HepG2 (cell line): ENCODE results near the gene KIF17. TPM values are rescaled to one million over a fixed set of nuclear protein-coding genes. Genes with fewer than 3 reads are reported as not detected.
A peak's percentile ranks its signal among the peaks of the same experiment; 100 is the strongest.

Source experiments
- ATAC-seq: fragments of 200-7000 bp; cut with Tn5 transposase; 3 replicates; pipeline ENCODE4 v1.9.1; 2020; ENCODE audit warnings: mild to moderate bottlenecking, moderate library complexity
- BruUV-seq: library from RNA; stranded (reverse); fragments of 400-500 nt; replicated peaks from 2 replicates; lab custom pipeline; 2021; lab: Mats Ljungman, UMichigan
- CTCF ChIA-PET: fragments of 300-600 bp; formaldehyde crosslinking; extraction: SDS; loops from one replicate; lab custom pipeline; 2021; ENCODE audit warnings: low total read pairs, inconsistent platforms, low intra/inter-chr PET ratio; lab: Yijun Ruan, JAX
- POLR2A ChIA-PET: fragments of 350-600 bp; sonication (Branson Sonifier 250); formaldehyde crosslinking; loops from one replicate; lab custom pipeline; 2020; ENCODE audit warnings: antibody characterized with exemption, inconsistent platforms; lab: Yijun Ruan, JAX
- DNase-seq: peaks from one replicate; pipeline ENCODE4 v3.0.0-alpha.2; 2015; ENCODE audit warnings: low spot score
- FAIRE-seq: peaks from 3 replicates; lab custom pipeline; 2011; peaks lifted over from hg19 to GRCh38; lab: Jason Lieb, UNC
- H2AFZ ChIP-seq: one replicate; pipeline ENCODE4 v1.6.1; 2011; ENCODE audit warnings: low read length, inconsistent platforms
- H3K27ac ChIP-seq: fragments of 300-600 bp; 3 replicates; pipeline ENCODE4 v1.8.0; 2011; ENCODE audit warnings: mixed run types, mild to moderate bottlenecking, mixed read lengths, low read length, inconsistent platforms; ENCODE audit not compliant: insufficient read depth; ENCODE audit errors: extremely low read length
- H3K27me3 ChIP-seq, 2 experiments: fragments of 200-600 bp in 1 of 2; 2 replicates in 1 of 2; 3 replicates in 1 of 2; pipeline versions ENCODE4 v1.6.0 to v1.8.0; 2011; ENCODE audit warnings: low read length in 2 of 2, mild to moderate bottlenecking in 2 of 2, moderate library complexity in 2 of 2, inconsistent platforms in 1 of 2; ENCODE audit not compliant: insufficient read depth in 2 of 2, control insufficient read depth in 1 of 2
- H3K36me3 ChIP-seq, 2 experiments: fragments of 200-600 bp in 1 of 2; replicated peaks in 1 of 2; 2 replicates in 1 of 2; 3 replicates in 1 of 2; pipeline versions ENCODE4 v1.5.1 to v1.8.0; 2011; ENCODE audit warnings: low read length in 2 of 2, inconsistent platforms in 1 of 2; ENCODE audit not compliant: insufficient read depth in 2 of 2, control insufficient read depth in 1 of 2
- H3K4me1 ChIP-seq: 2 replicates; pipeline ENCODE4 v1.5.1; 2012; ENCODE audit warnings: low read length, inconsistent platforms; ENCODE audit not compliant: insufficient read depth
- H3K4me2 ChIP-seq: 2 replicates; pipeline ENCODE4 v1.6.0; 2011; ENCODE audit warnings: low read depth, low read length, inconsistent platforms
- H3K4me3 ChIP-seq, 3 experiments: fragments of 200-600 bp in 1 of 3; sonication (generic), shearing (Covaris generic) in 1 of 3; replicated peaks in 1 of 3; 2 replicates each; pipeline ENCODE4 v1.5.1; 2011 to 2016; ENCODE audit warnings: low read length in 3 of 3, inconsistent platforms in 2 of 3, low read depth in 2 of 3, mild to moderate bottlenecking in 2 of 3, control low read depth in 1 of 3, mixed read lengths in 1 of 3; ENCODE audit not compliant: insufficient read depth in 1 of 3
- H3K79me2 ChIP-seq: one replicate; pipeline ENCODE4 v1.6.1; 2011; ENCODE audit warnings: low read length, inconsistent platforms; ENCODE audit not compliant: insufficient read depth
- H3K9ac ChIP-seq: 2 replicates; pipeline ENCODE4 v1.6.0; 2011; ENCODE audit warnings: mild to moderate bottlenecking, low read depth, low read length, inconsistent platforms; ENCODE audit not compliant: insufficient read depth
- H3K9me3 ChIP-seq: 2 replicates; pipeline ENCODE4 v1.5.1; 2012; ENCODE audit warnings: mild to moderate bottlenecking, low read length
- H4K20me1 ChIP-seq: 2 replicates; pipeline ENCODE4 v1.6.0; 2011; ENCODE audit warnings: inconsistent platforms, mild to moderate bottlenecking, low read length, moderate library complexity; ENCODE audit not compliant: insufficient read depth
- FOXJ3 ChIP-seq: sonication (generic); formaldehyde crosslinking; IDR thresholded peaks from 2 replicates; pipeline ENCODE4 v1.4.0; 2020; ENCODE audit warnings: missing genetic modification reagents, mild to moderate bottlenecking, borderline replicate concordance
- MEIS1 ChIP-seq: sonication (generic); formaldehyde crosslinking; IDR thresholded peaks from 2 replicates; pipeline ENCODE4 v1.9.0; 2021; ENCODE audit warnings: mild to moderate bottlenecking, missing genetic modification reagents, moderate library complexity, borderline replicate concordance
- MTERF4 ChIP-seq: sonication (generic); formaldehyde crosslinking; IDR thresholded peaks from 2 replicates; pipeline ENCODE4 v1.8.0; 2023; ENCODE audit warnings: mild to moderate bottlenecking, missing genetic modification reagents
- POLR2AphosphoS5 ChIP-seq: IDR thresholded peaks from 2 replicates; pipeline ENCODE4 v1.6.1; 2012; ENCODE audit warnings: low read depth, low read length
- SUZ12 ChIP-seq: fragments of 150-350 bp; IDR thresholded peaks from 2 replicates; pipeline ENCODE4 v1.6.1; 2014; ENCODE audit warnings: low read depth, low read length
- ZIK1 ChIP-seq: sonication (generic); formaldehyde crosslinking; IDR thresholded peaks from 2 replicates; pipeline ENCODE4 v1.5.0; 2020; ENCODE audit warnings: mild to moderate bottlenecking, low read depth, missing genetic modification reagents, borderline replicate concordance
- ZNF850 ChIP-seq: sonication (generic); formaldehyde crosslinking; conservative IDR thresholded peaks from 2 replicates; pipeline ENCODE4 v1.9.0; 2021; ENCODE audit warnings: mild to moderate bottlenecking, missing genetic modification reagents
- WGBS: methylation state at CpG from one replicate; pipeline ENCODE4 v1.1.6; 2017; ENCODE audit warnings: low lambda C conversion rate; 5-methylcytosine and 5-hydroxymethylcytosine counted together
- in situ Hi-C: cut with HindIII; loops from 2 replicates; pipeline ENCODE4 v1.10.0; 2017; ENCODE audit warnings: low pct_unique_long_range_greater_than_20kb; ENCODE audit not compliant: extremely low pct_ligation_motif_present
- intact Hi-C: fragments of 100-400 bp; cut with micrococcal nuclease; formaldehyde crosslinking; loops from one replicate; pipeline ENCODE4 v1.10.0; 2022; ENCODE audit not compliant: unreplicated experiment
- polyA plus RNA-seq, 8 experiments: library from polyadenylated mRNA; depleted of rRNA in 3 of 8; stranded (reverse) in 7 of 8; unstranded in 1 of 8; fragments of >200 nt; fragmentation: Illumina TruSeq in 4 of 8; extraction: Trizol in 4 of 8; gene quantifications; 2 replicates each; pipeline versions ENCODE4 v1.2.1 to v1.2.3, GENCODE V29; 2011 to 2016; ENCODE audit warnings: low read depth in 4 of 8, missing spikeins in 1 of 8, mixed read lengths in 1 of 8; ENCODE audit not compliant: insufficient read depth in 1 of 8
- total RNA-seq, 5 experiments: library from RNA; depleted of rRNA; stranded (reverse); fragments of >200 nt; fragmentation: Illumina TruSeq; extraction: Trizol; gene quantifications; 2 replicates each; pipeline ENCODE4 v1.2.3, GENCODE V29; 2016; ENCODE audit warnings: low read depth in 1 of 5

The KIF17 gene
- total and polyA plus RNA-seq, 2 of the 13 experiments (the other 11 are each of a cell fraction or from before 2014, with no cell fraction given) = 0.24 to 0.44 TPM

- no peaks in the 10 kb centered on the region for H4K20me1 ChIP-seq
- in situ Hi-C loops (no loop called here), intact Hi-C loops (no loop called here)
- peaks cover 22% of the 10 kb centered on the region for H3K4me1 ChIP-seq
- H3K9me3 ChIP-seq = no peaks in the 10 kb centered on the region
- no peaks in the 10 kb centered on the region for H3K27me3 ChIP-seq
- H2AFZ ChIP-seq = no peak overlapping the region
- H3K4me2 ChIP-seq = no peak overlapping the region
- H3K4me3 ChIP-seq = no peak overlapping the region
- CTCF ChIA-PET = no interaction called here
- POLR2A ChIA-PET = no interaction called here
- WGBS = 58% methylated on average over 20 of the region's 20 CpGs
- TF ChIP-seq POLR2AphosphoS5 (no peak), ZIK1 (CRISPR knock-in tag) (no peak), ZNF850 (CRISPR knock-in tag) (no peak), FOXJ3 (CRISPR knock-in tag) (no peak)
- H3K79me2 ChIP-seq = no peaks in the 10 kb centered on the region
- no peaks in the 10 kb centered on the region for H3K36me3 ChIP-seq
- no TSS peak for BruUV-seq
- no peak overlapping the region for H3K9ac ChIP-seq
- ATAC-seq (no peak), DNase-seq (no peak), FAIRE-seq (no peak)
- H3K27ac ChIP-seq = no peak overlapping the region
These were observed 101.6 kb downstream of the KIF17 start for GRCh38 chr1:20615946-20616846.

- Histone ChIP-seq H3K4me3 (no peak overlapping the region), H4K20me1 (no peaks in the 10 kb centered on the region), H3K27ac (peak overlapping the region; percentile 65), H3K9me3 (no peaks in the 10 kb centered on the region), H3K9ac (peak overlapping the region; percentile 51), H3K4me1 (peaks cover 22% of the 10 kb centered on the region), H2AFZ (no peak overlapping the region), H3K27me3 (no peaks in the 10 kb centered on the region), H3K36me3 (no peaks in the 10 kb centered on the region), H3K79me2 (no peaks in the 10 kb centered on the region), H3K4me2 (peak overlapping the region; percentile 60)
- FAIRE-seq (no peak), DNase-seq (no peak), ATAC-seq (no peak; the same call in 2 of the 3 replicates)
- intact Hi-C loops (no loop called here), in situ Hi-C loops (no loop called here)
- ChIA-PET POLR2A (interaction anchor here (1.1 to 3.5 kb wide), 7 partner anchors 10 to 62 kb away, joined by 3 to 23 read pairs (median 9); partner anchors contain the start of genes CDA, DDOST, FAM43B and PINK1), CTCF (no interaction called here)
- WGBS = 19% methylated on average over 3 of the region's 3 CpGs
- BruUV-seq = no TSS peak
- TF ChIP-seq MEIS1 (0 out of 2 replicates have a peak, but pooled peaks have one; percentile 2), SUZ12 (no peak), FOXJ3 (CRISPR knock-in tag) (0 out of 2 replicates have a peak, but pooled peaks have one; percentile 13), MTERF4 (CRISPR knock-in tag) (0 out of 2 replicates have a peak, but pooled peaks have one; percentile 1)
These were observed 103.7 kb downstream of the KIF17 start for GRCh38 chr1:20614131-20614579.
